ENCODE results near the gene MYL6B.

DNA sequence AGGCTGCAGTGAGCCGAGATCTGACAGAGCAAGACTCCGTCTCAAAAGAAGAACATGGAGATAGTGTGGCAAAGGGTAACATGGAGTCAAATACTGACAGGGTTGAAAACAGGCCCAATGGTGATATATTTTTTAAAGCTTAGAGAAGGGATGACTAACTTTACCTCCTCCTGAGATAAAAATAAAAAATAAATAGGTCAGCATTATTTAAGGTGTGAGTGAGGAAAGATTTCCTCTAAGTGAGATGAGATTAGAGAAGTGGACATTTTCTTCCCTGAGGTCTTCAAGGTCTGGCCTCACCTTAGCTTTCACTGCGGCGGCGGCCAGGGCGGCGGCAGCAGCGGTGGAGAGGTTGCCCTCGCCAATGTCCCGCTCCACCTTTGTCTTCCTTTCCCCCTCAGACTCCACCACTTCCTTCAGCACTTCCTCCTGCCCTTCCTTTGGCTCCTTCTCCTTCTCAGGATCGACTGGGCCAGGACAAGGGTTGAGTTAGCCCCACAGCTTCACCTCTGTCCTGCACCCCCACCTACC lies 16.9 kb downstream of the MYL6B start:
- no peak for TF ChIP-seq POLR2A (IDR thresholded peaks at IDR 0.05; ENCODE audit: low read depth)
- TF ChIP-seq, protein P1, sequence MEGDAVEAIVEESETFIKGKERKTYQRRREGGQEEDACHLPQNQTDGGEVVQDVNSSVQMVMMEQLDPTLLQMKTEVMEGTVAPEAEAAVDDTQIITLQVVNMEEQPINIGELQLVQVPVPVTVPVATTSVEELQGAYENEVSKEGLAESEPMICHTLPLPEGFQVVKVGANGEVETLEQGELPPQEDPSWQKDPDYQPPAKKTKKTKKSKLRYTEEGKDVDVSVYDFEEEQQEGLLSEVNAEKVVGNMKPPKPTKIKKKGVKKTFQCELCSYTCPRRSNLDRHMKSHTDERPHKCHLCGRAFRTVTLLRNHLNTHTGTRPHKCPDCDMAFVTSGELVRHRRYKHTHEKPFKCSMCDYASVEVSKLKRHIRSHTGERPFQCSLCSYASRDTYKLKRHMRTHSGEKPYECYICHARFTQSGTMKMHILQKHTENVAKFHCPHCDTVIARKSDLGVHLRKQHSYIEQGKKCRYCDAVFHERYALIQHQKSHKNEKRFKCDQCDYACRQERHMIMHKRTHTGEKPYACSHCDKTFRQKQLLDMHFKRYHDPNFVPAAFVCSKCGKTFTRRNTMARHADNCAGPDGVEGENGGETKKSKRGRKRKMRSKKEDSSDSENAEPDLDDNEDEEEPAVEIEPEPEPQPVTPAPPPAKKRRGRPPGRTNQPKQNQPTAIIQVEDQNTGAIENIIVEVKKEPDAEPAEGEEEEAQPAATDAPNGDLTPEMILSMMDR (IDR thresholded peaks at IDR 0.05): no peak
- no peak for TF ChIP-seq POLR2AphosphoS5 (IDR thresholded peaks at IDR 0.05)

Data from esophagus muscularis mucosa (tissue), 3 donors.